Pancreas (tissue), 10 donors: ENCODE results near the gene TMEM132C. TPM values are rescaled to one million over a fixed set of nuclear protein-coding genes. Genes with fewer than 3 reads are reported as not detected.

Experiments used
- ATAC-seq, 4 donors: fragments of 200-7000 bp; cut with Tn5 transposase; one replicate each; pipeline versions ENCODE4 v1.8.0 to v1.9.1; 2020; ENCODE audit warnings: mild to moderate bottlenecking in 4 of 4, moderate library complexity in 4 of 4
- DNase-seq, 6 donors: peaks; one replicate each; pipeline ENCODE4 v3.0.0-alpha.2; 2020
- FAIRE-seq: peaks from 2 replicates; lab custom pipeline; 2012; peaks lifted over from hg19 to GRCh38; lab: Jason Lieb, UNC
- H3K27ac ChIP-seq, 4 donors: fragments of 200-600 bp; sonication (generic); 1 replicate in 3 of 4; 2 replicates in 1 of 4; pipeline versions ENCODE4 v1.5.0 to v1.8.0; 2020
- H3K27me3 ChIP-seq, 4 donors: fragments of 200-600 bp; one replicate each; pipeline ENCODE4 v1.8.0; 2021
- H3K36me3 ChIP-seq, 3 donors: fragments of 200-600 bp; sonication (generic) in 1 of 3; one replicate each; pipeline versions ENCODE4 v1.5.0 to v1.8.0; 2020 to 2021
- H3K4me1 ChIP-seq, 3 donors: fragments of 200-600 bp; one replicate each; pipeline ENCODE4 v1.8.0; 2021
- H3K4me3 ChIP-seq, 4 donors: fragments of 200-600 bp; sonication (generic) in 2 of 4; one replicate each; pipeline versions ENCODE4 v1.5.0 to v1.8.0; 2020 to 2021
- H3K9me3 ChIP-seq, 4 donors: fragments of 200-600 bp; one replicate each; pipeline ENCODE4 v1.8.0; 2021
- CTCF ChIP-seq, 4 donors: fragments of 200-600 bp; sonication (generic) in 3 of 4; IDR thresholded peaks; one replicate each; pipeline versions ENCODE4 v1.5.0 to v1.8.0; 2021; ENCODE audit warnings: antibody characterized with exemption in 4 of 4
- WGBS, 2 donors: extraction: QIAGEN DNeasy Blood & Tissue Kit; methylation state at CpG; one replicate each; pipeline ENCODE4 v1.1.7; 2013; 5-methylcytosine and 5-hydroxymethylcytosine counted together
- intact Hi-C, 3 donors: fragments of 100-400 bp; cut with DNase I; formaldehyde crosslinking; loops; one replicate each; pipeline versions ENCODE4 v1.11.1 to v1.14.2; 2022
- polyA plus RNA-seq, 2 donors: library from polyadenylated mRNA; stranded (reverse); fragments of 200-250 nt; gene quantifications; one replicate each; pipeline ENCODE4 v1.2.3, GENCODE V29; 2013
- total RNA-seq, 6 donors: library from RNA; stranded (reverse); fragmentation: NEBNext Ultra II Directional in 4 of 6; extraction: Animal tissue kit (Norgen Biotek cat#: 25700) in 4 of 6; gene quantifications; one replicate each; pipeline versions ENCODE4 v1.2.1 to v1.2.4, GENCODE V29; 2021 to 2023
- donor health status: healthy with polysubstance abuse.
- donor health status: DM: no; HTN: no; CAD: no; lungs with moderate emphysema.
- donor health status: DM: no; HTN: no; CAD: no.
- donor health status: control.
- donor health status: control.
- donor health status: Bipolar disorder and iron deficiency.
- donor health status: DM: yes; HTN: yes; CAD: no.
- donor health status: DM: no; HTN: no; CAD: no.
- donor health status: DM: no; HTN: no; CAD: no.
- donor health status: DM: yes; HTN: yes; CAD: no.

The TMEM132C gene
- total and polyA plus RNA-seq, 8 donors = 0.63 to 5.8 (median 3.1) TPM

- no peak overlapping the region for H3K27ac ChIP-seq
- no peak for TF ChIP-seq CTCF (IDR thresholded peaks at IDR 0.05)
- no peaks in the 10 kb centered on the region for H3K9me3 ChIP-seq
- 44 to 58% methylated on average over 5 of the region's 5 CpGs for WGBS, 2 donors
- intact Hi-C loops = no loop called here
- no peaks in the 10 kb centered on the region for H3K27me3 ChIP-seq
- H3K4me1 ChIP-seq = no peaks in the 10 kb centered on the region
- no peak for FAIRE-seq
- no peak overlapping the region for H3K4me3 ChIP-seq
- no peaks in the 10 kb centered on the region for H3K36me3 ChIP-seq
- ATAC-seq = no peak
- DNase-seq = no peak
These were observed 159.5 kb downstream of the TMEM132C start for GRCh38 chr12:128426511-128426910.

GRCh38 chr12:128439796-128440195, 172.8 kb downstream of the TMEM132C start:
- Histone ChIP-seq H3K27me3 (no peaks in the 10 kb centered on the region), H3K27ac (no peak overlapping the region), H3K4me3 (no peak overlapping the region), H3K4me1 (no peaks in the 10 kb centered on the region), H3K9me3 (no peaks in the 10 kb centered on the region), H3K36me3 (no peaks in the 10 kb centered on the region)
- ATAC-seq (no peak), FAIRE-seq (no peak), DNase-seq (no peak)
- intact Hi-C loops = no loop called here
- 65 to 75% methylated on average over 5 of the region's 5 CpGs for WGBS, 2 donors
- no peak for TF ChIP-seq CTCF (IDR thresholded peaks at IDR 0.05)

- 49 to 57% methylated on average over 2 of the region's 2 CpGs for WGBS, 2 donors
- Histone ChIP-seq H3K9me3 (no peaks in the 10 kb centered on the region), H3K27me3 (no peaks in the 10 kb centered on the region), H3K4me1 (no peaks in the 10 kb centered on the region), H3K36me3 (no peaks in the 10 kb centered on the region), H3K4me3 (no peak overlapping the region), H3K27ac (no peak overlapping the region)
- intact Hi-C loops = no loop called here
- TF ChIP-seq CTCF (IDR thresholded peaks at IDR 0.05) = no peak
- DNase-seq = no peak
- no peak for ATAC-seq
- no peak for FAIRE-seq
These were observed 175.1 kb downstream of the TMEM132C start for GRCh38 chr12:128442096-128442495.

GRCh38 chr12:128444598-128444997, 177.6 kb downstream of the TMEM132C start:
- TF ChIP-seq CTCF (IDR thresholded peaks at IDR 0.05) = no peak
- ATAC-seq = no peak
- intact Hi-C loops = no loop called here

GRCh38 chr12:128445415-128446127, 178.6 kb downstream of the TMEM132C start:
- no peak for TF ChIP-seq CTCF (IDR thresholded peaks at IDR 0.05)
- intact Hi-C loops = no loop called here
- Histone ChIP-seq H3K27ac (no peak overlapping the region), H3K27me3 (no peaks in the 10 kb centered on the region), H3K9me3 (no peaks in the 10 kb centered on the region), H3K4me1 (no peaks in the 10 kb centered on the region), H3K4me3 (no peak overlapping the region), H3K36me3 (no peaks in the 10 kb centered on the region)
- ATAC-seq = no peak
- FAIRE-seq = no peak
- DNase-seq = no peak
- WGBS, 2 donors = 36 to 40% methylated on average over 13 of the region's 13 CpGs

More at GRCh38 chr12:128444598-128444997, 177.6 kb downstream of the TMEM132C start:
- DNase-seq (no peak), FAIRE-seq (no peak)
- Histone ChIP-seq H3K4me1 (no peaks in the 10 kb centered on the region), H3K27me3 (no peaks in the 10 kb centered on the region), H3K27ac (no peak overlapping the region), H3K36me3 (no peaks in the 10 kb centered on the region), H3K4me3 (no peak overlapping the region), H3K9me3 (no peaks in the 10 kb centered on the region)
- 49 to 53% methylated on average over 12 of the region's 12 CpGs for WGBS, 2 donors
